K562 (cell line): ENCODE data around the gene DHRS12.

Source experiments
- CTCF ChIP-seq, 3 experiments: IDR thresholded peaks in 2 of 3; conservative IDR thresholded peaks in 1 of 3; 2 replicates each; pipeline ENCODE4 v1.5.1; 2011 to 2012; ENCODE audit warnings: low read length in 3 of 3, mild to moderate bottlenecking in 3 of 3, control low read depth in 2 of 3, improper control_type of control experiment in 1 of 3, inconsistent platforms in 1 of 3, low read depth in 1 of 3, mixed read lengths in 1 of 3, moderate library complexity in 1 of 3; ENCODE audit not compliant: insufficient read depth in 2 of 3
- ELF1 ChIP-seq: fragments of 200-800 bp; sonication (Bioruptor generic); IDR thresholded peaks from 2 replicates; pipeline ENCODE4 v1.6.1; 2016; ENCODE audit warnings: missing genetic modification characterization, missing compliant biosample characterization
- FOXK2 ChIP-seq, 2 experiments: fragments of 450-650 bp; IDR thresholded peaks in 1 of 2; conservative IDR thresholded peaks in 1 of 2; 2 replicates each; pipeline ENCODE4 v1.6.1; 2016; ENCODE audit warnings: low read depth in 2 of 2, mild to moderate bottlenecking in 1 of 2
- L3MBTL2 ChIP-seq: fragments of 450-650 bp; IDR thresholded peaks from 2 replicates; pipeline ENCODE4 v1.6.1; 2016; ENCODE audit warnings: mild to moderate bottlenecking, moderate library complexity
- MAFF ChIP-seq: IDR thresholded peaks from 2 replicates; pipeline ENCODE4 v1.6.1; 2012; ENCODE audit warnings: low read length, improper control_type of control experiment
- MAZ ChIP-seq, 2 experiments: fragments of 450-650 bp in 1 of 2; sonication (generic) in 1 of 2; formaldehyde crosslinking; IDR thresholded peaks in 1 of 2; conservative IDR thresholded peaks in 1 of 2; 2 replicates each; pipeline versions ENCODE4 v1.4.0 to v1.5.0; 2020; ENCODE audit warnings: mild to moderate bottlenecking in 1 of 2, missing genetic modification reagents in 1 of 2
- NFE2L1 ChIP-seq: fragments of 450-650 bp; IDR thresholded peaks from 2 replicates; pipeline ENCODE4 v1.6.1; 2016; ENCODE audit warnings: missing genetic modification characterization, low read depth, mild to moderate bottlenecking, missing compliant biosample characterization, moderate library complexity, borderline replicate concordance
- OTX1 ChIP-seq: fragments of 450-650 bp; formaldehyde crosslinking; IDR thresholded peaks from 2 replicates; pipeline ENCODE4 v1.4.0; 2022; ENCODE audit warnings: mild to moderate bottlenecking
- SETDB1 ChIP-seq: IDR thresholded peaks from one replicate; pipeline ENCODE4 v1.6.1; 2012; ENCODE audit warnings: low read length, control low read depth, inconsistent platforms
- TEAD2 ChIP-seq: fragments of 450-650 bp; IDR thresholded peaks from 2 replicates; pipeline ENCODE4 v1.6.1; 2016; ENCODE audit warnings: missing genetic modification characterization, control low read depth, missing compliant biosample characterization
- ZNF24 ChIP-seq: fragments of 450-650 bp; IDR thresholded peaks from 2 replicates; pipeline ENCODE4 v1.6.1; 2016
- ZNF445 ChIP-seq: fragments of 250-450 bp; sonication (Bioruptor Pico); IDR thresholded peaks from 2 replicates; pipeline ENCODE4 v1.4.0; 2020; ENCODE audit warnings: low read depth, mild to moderate bottlenecking, moderate library complexity

GRCh38 chr13:51826606-51827005 lies 22.6 kb upstream of the DHRS12 start:
- TF ChIP-seq CTCF (IDR thresholded peaks at IDR 0.05 in 2 of 3, conservative IDR thresholded peaks at IDR 0.05 in 1 of 3; ENCODE audit: insufficient read depth in 2 of 3, low read depth in 1 of 3, low read length in 3 of 3) (no peak), OTX1 (no peak), L3MBTL2 (no peak), SETDB1 (no peak), MAZ (CRISPR knock-in tag; conservative IDR thresholded peaks at IDR 0.05 in 1 of 2, IDR thresholded peaks at IDR 0.05 in 1 of 2) (no peak), NFE2L1 (tag) (no peak), ZNF445 (CRISPR knock-in tag) (no peak), TEAD2 (tag) (no peak), ZNF24 (no peak), ELF1 (tag) (no peak), MAFF (no peak), FOXK2 (conservative IDR thresholded peaks at IDR 0.05 in 1 of 2, IDR thresholded peaks at IDR 0.05 in 1 of 2; ENCODE audit: low read depth in 2 of 2) (no peak)
